Measurements from ENCODE around the gene ZMYND15.
"Not testable (repeated sequence)": the region's sequence is repeated elsewhere in the genome, so short reads cannot be mapped to it uniquely, and the experiment has no call there.

ZMYND15 gene

GRCh38 chr17:4739122-4740024 is at the start of gene ZMYND15, which contains the start of gene CXCL16:
ZMYND15 (plus strand) TSS chr17:4739833; CDS start chr17:4740549, 716 bp downstream.
CXCL16 (minus strand) TSS chr17:4739928; CDS start chr17:4739339, 589 bp downstream.
- TF ChIP-seq CTCF (IDR thresholded peaks at IDR 0.05; ENCODE audit: low read length, missing control alignments), result no peak
- peak within 1 kb of the TSS; percentile 64 for H3K4me3 ChIP-seq (replicated peaks; ENCODE audit: low read depth, low read length)
- peak; percentile 20 for DNase-seq (ENCODE audit: low read depth)

GRCh38 chr17:4689872-4690271 is 49.8 kb upstream of the ZMYND15 start:
- H3K4me3 ChIP-seq (replicated peaks; ENCODE audit: low read depth, low read length); DNase-seq (ENCODE audit: low read depth): not testable (repeated sequence)

- TF ChIP-seq CTCF (IDR thresholded peaks at IDR 0.05; ENCODE audit: low read length, missing control alignments), result no peak
- no peak for DNase-seq (ENCODE audit: low read depth)
- H3K4me3 ChIP-seq (replicated peaks; ENCODE audit: low read depth, low read length), result no peak overlapping the region
Measured at GRCh38 chr17:4690745-4691144, 48.9 kb upstream of the ZMYND15 start.

GRCh38 chr17:4691686-4692085 is 47.9 kb upstream of the ZMYND15 start:
- DNase-seq (ENCODE audit: low read depth), result peak; percentile 14
- TF ChIP-seq CTCF (IDR thresholded peaks at IDR 0.05; ENCODE audit: low read length, missing control alignments), result no peak
- H3K4me3 ChIP-seq (replicated peaks; ENCODE audit: low read depth, low read length), result no peak overlapping the region

- TF ChIP-seq CTCF (IDR thresholded peaks at IDR 0.05; ENCODE audit: low read length, missing control alignments), result no peak
- no peak for DNase-seq (ENCODE audit: low read depth)
- H3K4me3 ChIP-seq (replicated peaks; ENCODE audit: low read depth, low read length), result no peak overlapping the region
Measured at GRCh38 chr17:4693416-4693815, 46.2 kb upstream of the ZMYND15 start.

GRCh38 chr17:4696437-4696805 is 43.2 kb upstream of the ZMYND15 start:
- no peak for DNase-seq (ENCODE audit: low read depth)
- H3K4me3 ChIP-seq (replicated peaks; ENCODE audit: low read depth, low read length), result no peak overlapping the region
- TF ChIP-seq CTCF (IDR thresholded peaks at IDR 0.05; ENCODE audit: low read length, missing control alignments), result no peak

- not testable (repeated sequence) for DNase-seq (ENCODE audit: low read depth); H3K4me3 ChIP-seq (replicated peaks; ENCODE audit: low read depth, low read length)
Measured at GRCh38 chr17:4699401-4700056, 40.1 kb upstream of the ZMYND15 start.

Data from fibroblast of pulmonary artery (primary cell).